ENCODE results near the gene LCA5. TPM values are rescaled to one million over a fixed set of nuclear protein-coding genes. Genes with fewer than 3 reads are reported as not detected.

The LCA5 gene
- total and polyA plus RNA-seq, 2 donors (not counting 3 experiments of a cell fraction or from before 2014, with no cell fraction given) = 0.57 to 4.2 TPM

- TF ChIP-seq GATA2 (IDR thresholded peaks at IDR 0.05; ENCODE audit: insufficient read depth, insufficient read length, low read depth, low read length) (no peak), CTCF (IDR thresholded peaks at IDR 0.05; ENCODE audit: extremely low read depth in 1 of 2, insufficient read depth in 1 of 2, low read depth in 1 of 2, low read length in 2 of 2) (no peak), POLR2AphosphoS5 (IDR thresholded peaks at IDR 0.05; ENCODE audit: insufficient read depth, low read depth, low read length) (no peak), MAX (IDR thresholded peaks at IDR 0.05; ENCODE audit: insufficient read depth, insufficient read length) (no peak), POLR2A (IDR thresholded peaks at IDR 0.05; ENCODE audit: low read depth, low read length) (no peak), MYC (IDR thresholded peaks at IDR 0.05; ENCODE audit: low read depth, low read length) (no peak)
- Histone ChIP-seq H3K9ac (replicated peaks; ENCODE audit: extremely low read depth, insufficient read depth, low read length) (no peak overlapping the region), H3K9me3 (replicated peaks; ENCODE audit: control insufficient read depth, insufficient read depth, low read length) (no peaks in the 10 kb centered on the region), H3K27me3 (ENCODE audit: control insufficient read depth in 2 of 2, insufficient read depth in 2 of 2, low read length in 2 of 2) (no peaks in the 10 kb centered on the region), H3K9me1 (replicated peaks; ENCODE audit: control insufficient read depth, extremely low read depth, insufficient read depth, low read length) (peaks cover 2% of the 10 kb centered on the region), H4K20me1 (replicated peaks; ENCODE audit: control insufficient read depth, extremely low read depth, insufficient read depth, low read length) (no peaks in the 10 kb centered on the region), H3K4me1 (ENCODE audit: control insufficient read depth, extremely low read depth, insufficient read depth, low read length) (no peaks in the 10 kb centered on the region), H2AFZ (ENCODE audit: low read depth, low read length) (no peak overlapping the region), H3K4me2 (ENCODE audit: insufficient read depth, low read length) (no peak overlapping the region), H3K79me2 (ENCODE audit: control insufficient read depth, insufficient read depth, low read length) (no peaks in the 10 kb centered on the region), H3K4me3 (replicated peaks in 1 of 3; ENCODE audit: insufficient read depth in 1 of 3, low read depth in 1 of 3, low read length in 3 of 3) (no peak overlapping the region), H3K27ac (ENCODE audit: insufficient read depth, low read depth, low read length) (no peak overlapping the region), H3K36me3 (ENCODE audit: control insufficient read depth in 2 of 2, extremely low read depth in 1 of 2, insufficient read depth in 2 of 2, low read length in 2 of 2) (no peaks in the 10 kb centered on the region)
- ChIA-PET POLR2A (no interaction called here), CTCF (interaction anchor here (1.7 to 1.9 kb wide), 2 partner anchors 11 to 30 kb away, joined by 4 read pairs; no protein-coding TSS in a partner anchor)
- intact Hi-C loops (cut with micrococcal nuclease) (no loop called here), dilution Hi-C loops (cut with MboI; ENCODE audit: extremely low pct_ligation_motif_present, low sequenced_read_pairs) (no loop called here)
- DNase-seq (ENCODE audit: low read depth, low spot score) (no peak), FAIRE-seq (no peak)
- BruUV-seq (replicated peaks) = no TSS peak
Observed at GRCh38 chr6:79513111-79513510, 24.1 kb downstream of the LCA5 start.

- Histone ChIP-seq H3K4me3 (replicated peaks in 1 of 3; ENCODE audit: insufficient read depth in 1 of 3, low read depth in 1 of 3, low read length in 3 of 3) (no peak overlapping the region), H2AFZ (ENCODE audit: low read depth, low read length) (no peak overlapping the region), H3K27ac (ENCODE audit: insufficient read depth, low read depth, low read length) (no peak overlapping the region), H3K4me2 (ENCODE audit: insufficient read depth, low read length) (no peak overlapping the region), H3K79me2 (ENCODE audit: control insufficient read depth, insufficient read depth, low read length) (no peaks in the 10 kb centered on the region), H3K9ac (replicated peaks; ENCODE audit: extremely low read depth, insufficient read depth, low read length) (no peak overlapping the region), H3K4me1 (ENCODE audit: control insufficient read depth, extremely low read depth, insufficient read depth, low read length) (no peaks in the 10 kb centered on the region), H3K27me3 (ENCODE audit: control insufficient read depth in 2 of 2, insufficient read depth in 2 of 2, low read length in 2 of 2) (no peaks in the 10 kb centered on the region), H3K36me3 (ENCODE audit: control insufficient read depth in 2 of 2, extremely low read depth in 1 of 2, insufficient read depth in 2 of 2, low read length in 2 of 2) (no peaks in the 10 kb centered on the region), H4K20me1 (replicated peaks; ENCODE audit: control insufficient read depth, extremely low read depth, insufficient read depth, low read length) (no peaks in the 10 kb centered on the region), H3K9me3 (replicated peaks; ENCODE audit: control insufficient read depth, insufficient read depth, low read length) (no peaks in the 10 kb centered on the region), H3K9me1 (replicated peaks; ENCODE audit: control insufficient read depth, extremely low read depth, insufficient read depth, low read length) (no peaks in the 10 kb centered on the region)
- FAIRE-seq = no peak
- intact Hi-C loops (cut with micrococcal nuclease) (no loop called here), dilution Hi-C loops (cut with MboI; ENCODE audit: extremely low pct_ligation_motif_present, low sequenced_read_pairs) (no loop called here)
- ChIA-PET CTCF (interaction anchor here (1.7 kb wide), 1 partner anchor 29 kb away, joined by 4 read pairs; no protein-coding TSS in a partner anchor), POLR2A (no interaction called here)
- DNase-seq (ENCODE audit: low read depth, low spot score) = no peak
- no TSS peak for BruUV-seq (replicated peaks)
- TF ChIP-seq GATA2 (IDR thresholded peaks at IDR 0.05; ENCODE audit: insufficient read depth, insufficient read length, low read depth, low read length) (no peak), POLR2A (IDR thresholded peaks at IDR 0.05; ENCODE audit: low read depth, low read length) (no peak), CTCF (IDR thresholded peaks at IDR 0.05; ENCODE audit: extremely low read depth in 1 of 2, insufficient read depth in 1 of 2, low read depth in 1 of 2, low read length in 2 of 2) (no peak), FOS (IDR thresholded peaks at IDR 0.05; ENCODE audit: borderline replicate concordance, insufficient read depth, low read length) (no peak), MAX (IDR thresholded peaks at IDR 0.05; ENCODE audit: insufficient read depth, insufficient read length) (no peak), MYC (IDR thresholded peaks at IDR 0.05; ENCODE audit: low read depth, low read length) (no peak), POLR2AphosphoS5 (IDR thresholded peaks at IDR 0.05; ENCODE audit: insufficient read depth, low read depth, low read length) (no peak), JUN (IDR thresholded peaks at IDR 0.05; ENCODE audit: borderline replicate concordance, insufficient read depth, insufficient read length, low read depth) (no peak), EZH2 (IDR thresholded peaks at IDR 0.05; ENCODE audit: borderline replicate concordance, low read depth, low read length, severe bottlenecking) (no peak)
Observed at GRCh38 chr6:79512014-79512413, 25.2 kb downstream of the LCA5 start.

Data from endothelial cell of umbilical vein (primary cell).